Transverse colon (tissue), 4 donors: Measurements from ENCODE around the gene NAPG. TPM values are rescaled to one million over a fixed set of nuclear protein-coding genes. Genes with fewer than 3 reads are reported as not detected.
"Not testable (repeated sequence)": the region's sequence is repeated elsewhere in the genome, so short reads cannot be mapped to it uniquely, and the experiment has no call there.

Experiments used
- DNase-seq: peaks from one replicate; pipeline ENCODE4 v3.0.0-alpha.2; 2019
- H3K27ac ChIP-seq, 4 donors: fragments of 200-600 bp; sonication (generic); 2 replicates each; pipeline ENCODE4 v1.5.1; 2016 to 2018; ENCODE audit warnings: inconsistent platforms in 4 of 4
- H3K27me3 ChIP-seq: fragments of 200-600 bp; sonication (generic); 2 replicates; pipeline ENCODE4 v1.5.1; 2017; ENCODE audit warnings: inconsistent platforms
- H3K36me3 ChIP-seq, 4 donors: fragments of 200-600 bp; sonication (generic); 2 replicates each; pipeline ENCODE4 v1.5.1; 2017 to 2019; ENCODE audit warnings: inconsistent platforms in 4 of 4
- H3K4me1 ChIP-seq, 4 donors: fragments of 200-600 bp; sonication (generic); 2 replicates each; pipeline ENCODE4 v1.5.1; 2017 to 2020; ENCODE audit warnings: inconsistent platforms in 4 of 4
- H3K4me3 ChIP-seq, 4 donors: fragments of 200-600 bp; sonication (generic); 1 replicate in 1 of 4; 2 replicates in 3 of 4; pipeline versions ENCODE4 v1.5.1 to v1.6.1; 2017 to 2019; ENCODE audit warnings: inconsistent platforms in 4 of 4
- H3K9me3 ChIP-seq, 2 donors: fragments of 200-600 bp; sonication (generic); 2 replicates each; pipeline ENCODE4 v1.5.1; 2017 to 2019; ENCODE audit warnings: inconsistent platforms in 2 of 2
- CTCF ChIP-seq, 5 experiments: fragments of 200-600 bp in 3 of 5; fragments of 450-650 bp in 2 of 5; sonication (generic) in 3 of 5; IDR thresholded peaks; 1 replicate in 2 of 5; 2 replicates in 3 of 5; pipeline ENCODE4 v1.5.1; 2016 to 2017; ENCODE audit warnings: antibody characterized with exemption in 5 of 5, inconsistent platforms in 3 of 5, mild to moderate bottlenecking in 2 of 5, moderate library complexity in 1 of 5
- EP300 ChIP-seq: sonication (generic); formaldehyde crosslinking; IDR thresholded peaks from one replicate; pipeline ENCODE4 v1.6.1; 2017; ENCODE audit warnings: antibody characterized with exemption, low read depth
- POLR2A ChIP-seq: fragments of 450-650 bp; IDR thresholded peaks from one replicate; pipeline ENCODE4 v1.6.1; 2016; ENCODE audit warnings: antibody characterized with exemption, mild to moderate bottlenecking, moderate library complexity
- POLR2AphosphoS5 ChIP-seq, 3 donors: sonication (generic); formaldehyde crosslinking; IDR thresholded peaks; one replicate each; pipeline ENCODE4 v1.6.1; 2016; ENCODE audit warnings: antibody characterized with exemption in 3 of 3
- WGBS, 2 donors: methylation state at CpG; one replicate each; pipeline ENCODE4 v1.1.5; 2018; ENCODE audit warnings: low coverage in 1 of 2; 5-methylcytosine and 5-hydroxymethylcytosine counted together
- in situ Hi-C, 4 donors: fragments of 200-750 bp; cut with MboI; loops; one replicate each; pipeline versions ENCODE4 v1.15.0 to v1.15.1; 2017; ENCODE audit warnings: low sequenced_read_pairs in 3 of 4, low pct_ligation_motif_present in 1 of 4, low pct_unique_long_range_greater_than_20kb in 1 of 4
- intact Hi-C: fragments of 100-400 bp; cut with DNase I; formaldehyde crosslinking; loops from one replicate; pipeline ENCODE4 v1.15.1; 2023; ENCODE audit warnings: low total_unique reads
- total RNA-seq, 4 donors: library from RNA; depleted of rRNA; stranded (reverse); fragments of >200 nt; gene quantifications; one replicate each; pipeline ENCODE4 v1.1.0, GENCODE V29; 2016

Gene NAPG
- total RNA-seq, 4 donors from 2014 or later = 28.9 to 47.5 (median 41.1) TPM

GRCh38 chr18:10495936-10496335 lies 29.9 kb upstream of the NAPG start:
- TF ChIP-seq CTCF (IDR thresholded peaks at IDR 0.05) (no peak), POLR2AphosphoS5 (IDR thresholded peaks at IDR 0.05) (no peak), EP300 (no peak), POLR2A (no peak)
- Histone ChIP-seq H3K4me3 (no peak overlapping the region), H3K27me3 (no peaks in the 10 kb centered on the region), H3K36me3 (no peaks in the 10 kb centered on the region), H3K9me3 (no peaks in the 10 kb centered on the region), H3K27ac (no peak overlapping the region), H3K4me1 (no peaks in the 10 kb centered on the region)
- DNase-seq = no peak
- in situ Hi-C loops = no loop called here
- intact Hi-C loops = no loop called here
- WGBS, 2 donors = 82 to 83% methylated on average over 2 of the region's 2 CpGs

GRCh38 chr18:10497206-10497749 lies 28.5 kb upstream of the NAPG start:
- Histone ChIP-seq H3K4me3 (no peak overlapping the region), H3K9me3 (no peaks in the 10 kb centered on the region), H3K27ac (no peak overlapping the region), H3K27me3 (no peaks in the 10 kb centered on the region), H3K36me3 (no peaks in the 10 kb centered on the region), H3K4me1 (no peaks in the 10 kb centered on the region)
- intact Hi-C loops = no loop called here
- no peak for DNase-seq
- in situ Hi-C loops = no loop called here
- TF ChIP-seq EP300 (no peak), POLR2AphosphoS5 (IDR thresholded peaks at IDR 0.05) (no peak), CTCF (IDR thresholded peaks at IDR 0.05) (no peak), POLR2A (no peak)

- no peak for TF ChIP-seq POLR2A
- no peak for TF ChIP-seq CTCF (IDR thresholded peaks at IDR 0.05)
- no peak for TF ChIP-seq EP300
- TF ChIP-seq POLR2AphosphoS5 (IDR thresholded peaks at IDR 0.05) = no peak
- in situ Hi-C loops = no loop called here
- no peaks in the 10 kb centered on the region for H3K36me3 ChIP-seq
- H3K4me1 ChIP-seq = no peaks in the 10 kb centered on the region
- 62 to 85% methylated on average over 6 of the region's 6 CpGs for WGBS, 2 donors
- no peak for DNase-seq
- no peak overlapping the region for H3K27ac ChIP-seq
- intact Hi-C loops = no loop called here
- no peaks in the 10 kb centered on the region for H3K9me3 ChIP-seq
- no peak overlapping the region for H3K4me3 ChIP-seq
- no peaks in the 10 kb centered on the region for H3K27me3 ChIP-seq
These were observed 26.6 kb upstream of the NAPG start for GRCh38 chr18:10499230-10499629.

GRCh38 chr18:10500038-10500437 lies 25.8 kb upstream of the NAPG start:
- no peak for DNase-seq
- in situ Hi-C loops (loop anchor here in 1 of 4 donors (25.0 kb wide), 1 partner anchor 88 kb away; no protein-coding TSS in a partner anchor), intact Hi-C loops (no loop called here)
- H3K9me3 ChIP-seq = peaks cover 7% of the 10 kb centered on the region in 2 donors
- no peaks in the 10 kb centered on the region for H3K36me3 ChIP-seq
- H3K27ac ChIP-seq = no peak overlapping the region
- TF ChIP-seq POLR2AphosphoS5 (IDR thresholded peaks at IDR 0.05) (no peak), EP300 (no peak)
- H3K27me3 ChIP-seq = no peaks in the 10 kb centered on the region
- H3K4me3 ChIP-seq = no peak overlapping the region
- 41 to 95% methylated on average over 2 of the region's 2 CpGs for WGBS, 2 donors
- no peaks in the 10 kb centered on the region for H3K4me1 ChIP-seq

GRCh38 chr18:10504723-10505122 lies 21.1 kb upstream of the NAPG start:
- no peak for TF ChIP-seq EP300
- TF ChIP-seq POLR2A = no peak
- no peak for TF ChIP-seq POLR2AphosphoS5 (IDR thresholded peaks at IDR 0.05)
- TF ChIP-seq CTCF (IDR thresholded peaks at IDR 0.05) = no peak
- H3K4me3 ChIP-seq = no peak overlapping the region
- intact Hi-C loops = no loop called here
- DNase-seq = no peak
- no peaks in the 10 kb centered on the region for H3K36me3 ChIP-seq
- no peaks in the 10 kb centered on the region for H3K4me1 ChIP-seq
- 89 to 90% methylated on average over 1 of the region's 1 CpG for WGBS, 2 donors
- no peak overlapping the region for H3K27ac ChIP-seq
- peaks cover 13 to 19% of the 10 kb centered on the region in 2 donors for H3K9me3 ChIP-seq
- in situ Hi-C loops = loop anchor here in 1 of 4 donors (25.0 kb wide), 1 partner anchor 92 kb away; no protein-coding TSS in a partner anchor
- H3K27me3 ChIP-seq = no peaks in the 10 kb centered on the region

GRCh38 chr18:10505892-10506291 lies 19.9 kb upstream of the NAPG start:
- H3K27ac ChIP-seq, DNase-seq, H3K4me1 ChIP-seq, H3K36me3 ChIP-seq, H3K4me3 ChIP-seq, intact Hi-C loops, H3K27me3 ChIP-seq: not testable (repeated sequence)
- peaks cover 13 to 19% of the 10 kb centered on the region in 2 donors for H3K9me3 ChIP-seq
- WGBS, 2 donors = 86% methylated on average over 11 of the region's 19 CpGs; no CpG with 5 or more reads in 1 of the 2 donors
- in situ Hi-C loops = loop anchor here in 1 of 4 donors (25.0 kb wide), 1 partner anchor 94 kb away; no protein-coding TSS in a partner anchor
